ENCODE data around the gene PPP2R2B.

DNA sequence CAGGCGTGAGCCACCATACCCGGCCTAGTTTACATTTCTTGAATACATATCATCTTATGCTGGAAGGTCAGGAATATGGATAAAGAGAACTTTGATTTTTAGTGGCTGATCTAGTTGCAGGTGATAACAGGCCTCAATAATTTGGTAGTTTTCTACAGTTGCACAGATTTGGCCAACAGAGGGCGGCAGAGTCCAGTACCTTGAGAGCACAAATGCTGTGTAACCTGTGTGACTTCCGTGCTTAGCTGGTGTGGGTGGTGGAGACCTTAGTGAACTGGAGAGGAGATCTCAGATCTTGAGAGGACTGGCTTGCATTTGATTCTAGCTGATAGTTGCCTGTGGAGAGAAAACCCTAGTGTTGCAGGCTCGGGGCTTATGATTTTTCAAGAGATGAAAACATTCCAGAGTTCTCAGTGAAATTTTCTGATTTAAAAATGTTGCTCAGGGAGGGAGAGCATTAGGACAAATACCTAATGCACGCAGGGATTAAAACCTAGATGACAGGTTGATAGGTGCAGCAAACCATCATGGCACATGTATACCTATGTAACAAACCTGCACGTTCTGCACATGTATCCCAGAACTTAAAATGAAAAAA is 345.2 kb downstream of the PPP2R2B start:
- TF ChIP-seq CTCF (conservative IDR thresholded peaks at IDR 0.05; ENCODE audit: low read depth, low read length): peak; percentile 97
- no peak for TF ChIP-seq EZH2 (IDR thresholded peaks at IDR 0.05; ENCODE audit: low read length, unreplicated experiment)
- no peak for TF ChIP-seq EZH2phosphoT487 (IDR thresholded peaks at IDR 0.05; ENCODE audit: borderline replicate concordance, low read length)

Measured in PC-3 (cell line).